ENCODE results near the gene FOXJ1.

Gene FOXJ1

GRCh38 chr17:76139801-76140660 is 1.0 kb downstream of the FOXJ1 start:
- no peak for DNase-seq

GRCh38 chr17:76138896-76139752 is 1.9 kb downstream of the FOXJ1 start:
- no peak for DNase-seq

GRCh38 chr17:76138234-76138895 is 2.7 kb downstream of the FOXJ1 start:
- DNase-seq: peak; percentile 75

- DNase-seq: no peak
Observed at GRCh38 chr17:76137351-76138233, 3.5 kb downstream of the FOXJ1 start.

GRCh38 chr17:76137001-76137350 is 4.1 kb downstream of the FOXJ1 start:
- DNase-seq: no peak

- no peak for DNase-seq
Observed at GRCh38 chr17:76136276-76137000, 4.6 kb downstream of the FOXJ1 start.

GRCh38 chr17:76135810-76136188 is 5.2 kb downstream of the FOXJ1 start:
- DNase-seq: no peak

GRCh38 chr17:76134911-76135809 is 5.9 kb downstream of the FOXJ1 start:
- no peak for DNase-seq

GRCh38 chr17:76132574-76133338 is 8.3 kb downstream of the FOXJ1 start:
- peak; percentile 97 for DNase-seq

- no peak for DNase-seq
Observed at GRCh38 chr17:76131692-76132573, 9.1 kb downstream of the FOXJ1 start.

GRCh38 chr17:76131051-76131691 is 9.9 kb downstream of the FOXJ1 start:
- DNase-seq: no peak

- no peak for DNase-seq
Observed at GRCh38 chr17:76130473-76130872, 10.6 kb downstream of the FOXJ1 start.

- no peak for DNase-seq
Observed at GRCh38 chr17:76125922-76126321, 15.1 kb downstream of the FOXJ1 start.

GRCh38 chr17:76125391-76125675 is 15.7 kb downstream of the FOXJ1 start:
- no peak for DNase-seq

- no peak for DNase-seq
Observed at GRCh38 chr17:76124582-76125390, 16.3 kb downstream of the FOXJ1 start.

GRCh38 chr17:76123749-76124581 is 17.1 kb downstream of the FOXJ1 start:
- DNase-seq: no peak

GRCh38 chr17:76123191-76123499 is 17.9 kb downstream of the FOXJ1 start:
- DNase-seq: no peak
